Measurements from ENCODE around the gene KRTAP10-12. TPM values are rescaled to one million over a fixed set of nuclear protein-coding genes. Genes with fewer than 3 reads are reported as not detected.

Gene KRTAP10-12
- total RNA-seq, 1 experiment from 2014 or later = not detected

GRCh38 chr21:44734841-44735240 is 37.9 kb downstream of the KRTAP10-12 start:
- Histone ChIP-seq H3K4me3 (ENCODE audit: low read depth, low read length) (no peak overlapping the region), H3K36me3 (ENCODE audit: control insufficient read depth, insufficient read depth, low read length) (no peaks in the 10 kb centered on the region), H3K9me3 (no peaks in the 10 kb centered on the region), H3K4me1 (no peaks in the 10 kb centered on the region), H3K27me3 (replicated peaks; ENCODE audit: control insufficient read depth, insufficient read depth, low read length) (no peaks in the 10 kb centered on the region)
- no peaks in the 10 kb centered on the region for H3K9me3 Mint-ChIP-seq (ENCODE audit: unreplicated experiment)
- CTCF ChIA-PET = no interaction called here
- no peaks in the 10 kb centered on the region for H3K36me3 Mint-ChIP-seq (ENCODE audit: insufficient read depth, unreplicated experiment)
- DNase-seq = no peak
- no peak overlapping the region for H3K4me3 Mint-ChIP-seq (ENCODE audit: unreplicated experiment)
- H3K27ac Mint-ChIP-seq (ENCODE audit: unreplicated experiment) = no peak overlapping the region
- intact Hi-C loops (cut with micrococcal nuclease; ENCODE audit: unreplicated experiment) = no loop called here
- peaks cover 6% of the 10 kb centered on the region for H3K27me3 Mint-ChIP-seq (ENCODE audit: insufficient read depth, unreplicated experiment)
- POLR2A ChIA-PET = no interaction called here
- no peaks in the 10 kb centered on the region for H3K4me1 Mint-ChIP-seq (ENCODE audit: low read depth, unreplicated experiment)
- no peak for TF ChIP-seq CTCF (IDR thresholded peaks at IDR 0.05; ENCODE audit: insufficient read depth in 1 of 2, low read depth in 1 of 2, low read length in 1 of 2, severe bottlenecking in 1 of 2, unreplicated experiment in 1 of 2)
- no TSS peak for BruUV-seq (replicated peaks)

- H3K4me3 ChIP-seq (ENCODE audit: low read depth, low read length) = no peak overlapping the region
- no peaks in the 10 kb centered on the region for H3K36me3 ChIP-seq (ENCODE audit: control insufficient read depth, insufficient read depth, low read length)
- intact Hi-C loops (cut with micrococcal nuclease; ENCODE audit: unreplicated experiment) = no loop called here
- ChIA-PET POLR2A (no interaction called here), CTCF (interaction anchor here (0.6 kb wide), 1 partner anchor 84 kb away, joined by 5 read pairs; no protein-coding TSS in a partner anchor)
- Mint-ChIP-seq H3K4me1 (ENCODE audit: low read depth, unreplicated experiment) (no peaks in the 10 kb centered on the region), H3K27me3 (ENCODE audit: insufficient read depth, unreplicated experiment) (peaks cover 6% of the 10 kb centered on the region), H3K36me3 (ENCODE audit: insufficient read depth, unreplicated experiment) (no peaks in the 10 kb centered on the region), H3K9me3 (ENCODE audit: unreplicated experiment) (no peaks in the 10 kb centered on the region), H3K4me3 (ENCODE audit: unreplicated experiment) (no peak overlapping the region), H3K27ac (ENCODE audit: unreplicated experiment) (no peak overlapping the region)
- H3K4me1 ChIP-seq = no peaks in the 10 kb centered on the region
- H3K27me3 ChIP-seq (replicated peaks; ENCODE audit: control insufficient read depth, insufficient read depth, low read length) = no peaks in the 10 kb centered on the region
- BruUV-seq (replicated peaks) = no TSS peak
- DNase-seq = no peak
- TF ChIP-seq CTCF (IDR thresholded peaks at IDR 0.05; ENCODE audit: insufficient read depth in 1 of 2, low read depth in 1 of 2, low read length in 1 of 2, severe bottlenecking in 1 of 2, unreplicated experiment in 1 of 2) = no peak
- no peaks in the 10 kb centered on the region for H3K9me3 ChIP-seq
Observed at GRCh38 chr21:44735821-44736220, 38.8 kb downstream of the KRTAP10-12 start.

- no peaks in the 10 kb centered on the region for H3K4me1 ChIP-seq
- H3K36me3 ChIP-seq (ENCODE audit: control insufficient read depth, insufficient read depth, low read length) = no peaks in the 10 kb centered on the region
- no peak for DNase-seq
- H3K9me3 ChIP-seq = no peaks in the 10 kb centered on the region
- no peaks in the 10 kb centered on the region for H3K36me3 Mint-ChIP-seq (ENCODE audit: insufficient read depth, unreplicated experiment)
- no peak overlapping the region for H3K4me3 Mint-ChIP-seq (ENCODE audit: unreplicated experiment)
- no peaks in the 10 kb centered on the region for H3K4me1 Mint-ChIP-seq (ENCODE audit: low read depth, unreplicated experiment)
- BruUV-seq (replicated peaks) = no TSS peak
- H3K27me3 Mint-ChIP-seq (ENCODE audit: insufficient read depth, unreplicated experiment) = peaks cover 6% of the 10 kb centered on the region
- no peak overlapping the region for H3K27ac Mint-ChIP-seq (ENCODE audit: unreplicated experiment)
- no peak for TF ChIP-seq CTCF (IDR thresholded peaks at IDR 0.05; ENCODE audit: insufficient read depth in 1 of 2, low read depth in 1 of 2, low read length in 1 of 2, severe bottlenecking in 1 of 2, unreplicated experiment in 1 of 2)
- intact Hi-C loops (cut with micrococcal nuclease; ENCODE audit: unreplicated experiment) = no loop called here
- no peaks in the 10 kb centered on the region for H3K27me3 ChIP-seq (replicated peaks; ENCODE audit: control insufficient read depth, insufficient read depth, low read length)
- no peaks in the 10 kb centered on the region for H3K9me3 Mint-ChIP-seq (ENCODE audit: unreplicated experiment)
- no peak overlapping the region for H3K4me3 ChIP-seq (ENCODE audit: low read depth, low read length)
- ChIA-PET POLR2A (no interaction called here), CTCF (interaction anchor here (0.6 kb wide), 2 partner anchors 85 to 377 kb away, joined by 4 to 5 read pairs; no protein-coding TSS in a partner anchor)
Observed at GRCh38 chr21:44736291-44737004, 39.5 kb downstream of the KRTAP10-12 start.

Data from Caco-2 (cell line).